HCT116 (cell line): ENCODE data around the gene SIGLEC12.

Experiments
- EGR1 ChIP-seq: IDR thresholded peaks from 2 replicates; pipeline ENCODE4 v1.6.1; 2012; ENCODE audit warnings: low read depth
- EZH2 ChIP-seq: fragments of 200-600 bp; sonication (generic); IDR thresholded peaks from 2 replicates; pipeline ENCODE4 v1.6.1; 2017; ENCODE audit warnings: antibody characterized with exemption, mixed run types
- EZH2phosphoT487 ChIP-seq: fragments of 200-600 bp; IDR thresholded peaks from 2 replicates; pipeline ENCODE4 v1.6.1; 2018; ENCODE audit warnings: antibody characterized with exemption, borderline replicate concordance
- POLR2A ChIP-seq: IDR thresholded peaks from 2 replicates; pipeline ENCODE4 v1.7.0; 2011; ENCODE audit warnings: borderline replicate concordance; ENCODE audit not compliant: insufficient read depth, insufficient read length; ENCODE audit errors: extremely low read depth
- RAD21 ChIP-seq: IDR thresholded peaks from 2 replicates; pipeline ENCODE4 v1.6.1; 2012; ENCODE audit warnings: low read depth, mild to moderate bottlenecking
- SP1 ChIP-seq: IDR thresholded peaks from 2 replicates; pipeline ENCODE4 v1.6.1; 2012; ENCODE audit warnings: low read depth
- ZFX ChIP-seq: fragments of 450-650 bp; IDR thresholded peaks from 2 replicates; pipeline ENCODE4 v1.6.1; 2017
- ZNF274 ChIP-seq: fragments of 200-500 bp; sonication (Bioruptor generic); IDR thresholded peaks from 2 replicates; pipeline ENCODE4 v1.6.1; 2014; ENCODE audit warnings: mild to moderate bottlenecking, low read depth, low read length, inconsistent platforms
- TF ChIP-seq, protein P1 (sequence below), 3 experiments: fragments of 200-600 bp in 1 of 3; sonication (generic) in 1 of 3; IDR thresholded peaks in 2 of 3; conservative IDR thresholded peaks in 1 of 3; 2 replicates each; pipeline ENCODE4 v1.5.1; 2012 to 2017; ENCODE audit warnings: low read depth in 2 of 3, low read length in 2 of 3, antibody characterized with exemption in 1 of 3, borderline replicate concordance in 1 of 3, control low read depth in 1 of 3, mild to moderate bottlenecking in 1 of 3, mixed read lengths in 1 of 3, mixed run types in 1 of 3, moderate library complexity in 1 of 3; ENCODE audit not compliant: insufficient read depth in 1 of 3

DNA sequence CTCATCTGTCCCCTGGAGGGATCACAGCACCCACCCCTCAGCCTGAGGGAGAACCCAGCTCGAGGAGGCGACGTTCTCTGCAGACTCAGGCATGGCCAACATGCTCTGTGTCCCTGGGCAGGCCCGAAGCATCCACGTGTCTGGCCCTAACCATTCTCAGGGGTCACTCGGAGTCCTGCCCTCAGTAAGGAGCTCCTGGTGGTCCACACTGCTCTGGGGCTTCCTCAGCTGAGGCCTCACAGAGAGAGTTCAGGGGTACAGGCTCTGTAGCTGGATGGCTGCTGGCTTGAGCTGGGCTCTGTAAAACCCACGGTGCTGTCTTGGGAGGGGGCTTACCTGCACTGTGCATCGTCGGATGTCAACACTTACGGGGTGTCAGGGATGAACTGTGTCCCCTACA is 38.9 kb downstream of the SIGLEC12 start:
- TF ChIP-seq POLR2A (no peak), ZFX (no peak), EZH2phosphoT487 (no peak), RAD21 (no peak), SP1 (no peak), EZH2 (no peak), EGR1 (no peak), ZNF274 (no peak)
- TF ChIP-seq, protein P1, sequence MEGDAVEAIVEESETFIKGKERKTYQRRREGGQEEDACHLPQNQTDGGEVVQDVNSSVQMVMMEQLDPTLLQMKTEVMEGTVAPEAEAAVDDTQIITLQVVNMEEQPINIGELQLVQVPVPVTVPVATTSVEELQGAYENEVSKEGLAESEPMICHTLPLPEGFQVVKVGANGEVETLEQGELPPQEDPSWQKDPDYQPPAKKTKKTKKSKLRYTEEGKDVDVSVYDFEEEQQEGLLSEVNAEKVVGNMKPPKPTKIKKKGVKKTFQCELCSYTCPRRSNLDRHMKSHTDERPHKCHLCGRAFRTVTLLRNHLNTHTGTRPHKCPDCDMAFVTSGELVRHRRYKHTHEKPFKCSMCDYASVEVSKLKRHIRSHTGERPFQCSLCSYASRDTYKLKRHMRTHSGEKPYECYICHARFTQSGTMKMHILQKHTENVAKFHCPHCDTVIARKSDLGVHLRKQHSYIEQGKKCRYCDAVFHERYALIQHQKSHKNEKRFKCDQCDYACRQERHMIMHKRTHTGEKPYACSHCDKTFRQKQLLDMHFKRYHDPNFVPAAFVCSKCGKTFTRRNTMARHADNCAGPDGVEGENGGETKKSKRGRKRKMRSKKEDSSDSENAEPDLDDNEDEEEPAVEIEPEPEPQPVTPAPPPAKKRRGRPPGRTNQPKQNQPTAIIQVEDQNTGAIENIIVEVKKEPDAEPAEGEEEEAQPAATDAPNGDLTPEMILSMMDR (IDR thresholded peaks at IDR 0.05 in 2 of 3, conservative IDR thresholded peaks at IDR 0.05 in 1 of 3; ENCODE audit: borderline replicate concordance in 1 of 3, insufficient read depth in 1 of 3, low read depth in 2 of 3, low read length in 2 of 3) = no peak
